ENCODE measurements around the gene MICAL3.

The MICAL3 gene

GRCh38 chr22:17739196-17739975 lies 285.0 kb downstream of the MICAL3 start:
- no peak for DNase-seq

DNA sequence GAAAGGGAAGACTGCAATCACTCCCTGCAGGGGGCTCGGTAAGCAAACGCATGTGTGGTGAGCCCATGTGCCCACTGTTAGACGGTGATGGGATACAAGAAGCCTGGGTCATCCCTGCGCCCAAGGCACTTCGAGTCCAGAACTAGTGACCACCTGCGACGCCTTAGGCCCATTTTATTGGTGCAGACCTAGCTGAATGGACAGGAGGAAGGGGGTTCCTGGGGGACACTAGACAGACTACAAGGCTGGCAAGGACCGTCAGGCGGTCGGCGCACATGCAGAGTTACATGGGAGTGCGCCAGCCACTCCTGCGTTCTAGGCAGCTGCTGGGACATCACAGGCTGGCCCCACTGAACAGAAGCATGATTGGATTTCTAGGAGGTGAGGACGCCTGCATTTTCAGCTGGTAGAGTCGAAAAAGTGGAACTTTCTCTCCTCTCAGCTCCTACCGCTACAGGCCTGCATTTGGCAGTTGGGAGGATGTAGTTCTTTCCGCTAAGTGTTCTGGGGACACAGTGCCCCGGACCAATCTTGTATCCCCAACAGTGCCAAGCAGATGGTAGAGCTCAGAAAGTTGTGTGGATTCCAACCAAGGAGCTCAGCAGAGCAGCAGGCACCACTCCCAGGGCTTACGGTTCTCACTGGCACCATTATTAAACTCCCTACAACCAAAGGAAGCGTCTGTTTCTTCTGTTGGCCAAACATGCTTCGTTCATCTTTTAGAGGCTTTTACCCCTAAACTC lies 285.8 kb downstream of the MICAL3 start:
- no peak for DNase-seq
